Lower leg skin (tissue), 4 donors: ENCODE measurements around the gene TCOF1. TPM values are rescaled to one million over a fixed set of nuclear protein-coding genes. Genes with fewer than 3 reads are reported as not detected.

Experiments
- DNase-seq, 2 donors: peaks; one replicate each; pipeline ENCODE4 v3.0.0-alpha.2; 2019; ENCODE audit warnings: low spot score in 2 of 2
- H3K4me3 ChIP-seq: fragments of 200-600 bp; sonication (generic); 2 replicates; pipeline ENCODE4 v1.5.1; 2017; ENCODE audit warnings: mild to moderate bottlenecking, low read depth; ENCODE audit not compliant: poor library complexity, severe bottlenecking
- POLR2A ChIP-seq, 2 donors: fragments of 450-650 bp; IDR thresholded peaks; one replicate each; pipeline ENCODE4 v1.6.1; 2016 to 2017; ENCODE audit warnings: antibody characterized with exemption in 2 of 2, mild to moderate bottlenecking in 1 of 2, moderate library complexity in 1 of 2
- WGBS, 2 donors: methylation state at CpG; one replicate each; pipeline ENCODE4 v1.1.5; 2018; 5-methylcytosine and 5-hydroxymethylcytosine counted together
- intact Hi-C: fragments of 100-400 bp; cut with DNase I; formaldehyde crosslinking; loops from one replicate; pipeline ENCODE4 v1.15.0; 2023; ENCODE audit warnings: low total_unique reads
- total RNA-seq, 4 donors: library from RNA; depleted of rRNA; stranded (reverse); fragments of >200 nt; gene quantifications; one replicate each; pipeline ENCODE4 v1.1.0, GENCODE V29; 2016
- TF ChIP-seq, protein P1 (sequence below), 3 donors: fragments of 450-650 bp; IDR thresholded peaks; one replicate each; pipeline ENCODE4 v1.5.1; 2016; ENCODE audit warnings: antibody characterized with exemption in 3 of 3, mild to moderate bottlenecking in 3 of 3, moderate library complexity in 2 of 3

The TCOF1 gene
- total RNA-seq, 4 donors from 2014 or later, result 30.6 to 35.0 (median 32.2) TPM

- no peak for DNase-seq
- H3K4me3 ChIP-seq, result no peak overlapping the region
- intact Hi-C loops, result no loop called here
- WGBS, 2 donors, result 87 to 96% methylated on average over 3 of the region's 3 CpGs
- no peak for TF ChIP-seq POLR2A (IDR thresholded peaks at IDR 0.05)
- TF ChIP-seq, protein P1, sequence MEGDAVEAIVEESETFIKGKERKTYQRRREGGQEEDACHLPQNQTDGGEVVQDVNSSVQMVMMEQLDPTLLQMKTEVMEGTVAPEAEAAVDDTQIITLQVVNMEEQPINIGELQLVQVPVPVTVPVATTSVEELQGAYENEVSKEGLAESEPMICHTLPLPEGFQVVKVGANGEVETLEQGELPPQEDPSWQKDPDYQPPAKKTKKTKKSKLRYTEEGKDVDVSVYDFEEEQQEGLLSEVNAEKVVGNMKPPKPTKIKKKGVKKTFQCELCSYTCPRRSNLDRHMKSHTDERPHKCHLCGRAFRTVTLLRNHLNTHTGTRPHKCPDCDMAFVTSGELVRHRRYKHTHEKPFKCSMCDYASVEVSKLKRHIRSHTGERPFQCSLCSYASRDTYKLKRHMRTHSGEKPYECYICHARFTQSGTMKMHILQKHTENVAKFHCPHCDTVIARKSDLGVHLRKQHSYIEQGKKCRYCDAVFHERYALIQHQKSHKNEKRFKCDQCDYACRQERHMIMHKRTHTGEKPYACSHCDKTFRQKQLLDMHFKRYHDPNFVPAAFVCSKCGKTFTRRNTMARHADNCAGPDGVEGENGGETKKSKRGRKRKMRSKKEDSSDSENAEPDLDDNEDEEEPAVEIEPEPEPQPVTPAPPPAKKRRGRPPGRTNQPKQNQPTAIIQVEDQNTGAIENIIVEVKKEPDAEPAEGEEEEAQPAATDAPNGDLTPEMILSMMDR (IDR thresholded peaks at IDR 0.05), result no peak
Observed at GRCh38 chr5:150316320-150316719, 41.2 kb upstream of the TCOF1 start.

DNA sequence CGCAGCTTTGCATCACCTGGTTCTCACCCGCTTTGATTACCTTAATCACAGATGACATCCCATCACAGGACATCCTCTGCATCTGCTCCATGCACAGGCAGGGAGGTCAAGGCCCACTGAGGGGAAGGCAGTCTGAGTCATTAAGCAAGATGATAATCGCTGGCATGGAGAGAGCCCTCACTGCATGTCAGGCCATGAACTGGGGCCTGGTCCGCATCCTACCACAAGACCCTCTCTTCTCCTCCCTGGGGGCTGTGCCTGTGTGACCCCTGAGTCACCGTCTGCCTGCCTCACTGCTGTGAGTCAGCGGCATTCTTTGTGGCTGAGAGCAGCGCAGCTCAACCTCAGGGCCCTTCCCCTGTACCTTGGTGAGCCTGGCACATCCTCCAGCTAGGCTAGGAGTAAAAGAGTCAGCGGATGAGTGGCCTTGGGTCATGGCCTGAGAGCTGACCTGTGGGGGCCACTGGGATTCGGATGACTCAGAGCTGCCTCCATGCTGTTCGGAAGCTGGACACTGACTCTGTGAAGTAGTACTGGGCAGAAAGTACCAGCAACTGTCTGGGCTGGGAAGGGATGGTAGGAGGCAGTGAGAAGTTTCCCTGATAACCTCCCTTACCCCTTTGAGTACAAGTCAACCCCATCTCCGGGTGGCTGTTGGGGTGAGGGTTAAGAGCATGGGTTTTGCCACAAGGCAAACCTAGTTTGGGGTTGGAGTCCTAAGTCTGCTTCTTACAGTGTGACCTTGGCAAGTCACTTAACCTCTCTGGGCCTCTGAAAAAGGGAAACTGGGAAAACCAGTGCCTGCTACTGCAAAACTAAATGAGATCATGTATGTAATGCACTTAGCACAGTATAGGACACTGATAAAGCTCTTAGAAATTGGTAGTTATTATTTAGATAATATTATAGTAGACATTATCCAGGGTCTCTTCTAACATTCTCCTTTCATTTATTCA lies 40.2 kb upstream of the TCOF1 start:
- TF ChIP-seq POLR2A (IDR thresholded peaks at IDR 0.05), result no peak
- TF ChIP-seq, protein P1 (IDR thresholded peaks at IDR 0.05), result no peak
- intact Hi-C loops, result no loop called here
- no peak overlapping the region for H3K4me3 ChIP-seq
- 81 to 85% methylated on average over 11 of the region's 11 CpGs for WGBS, 2 donors
- no peak for DNase-seq

DNA sequence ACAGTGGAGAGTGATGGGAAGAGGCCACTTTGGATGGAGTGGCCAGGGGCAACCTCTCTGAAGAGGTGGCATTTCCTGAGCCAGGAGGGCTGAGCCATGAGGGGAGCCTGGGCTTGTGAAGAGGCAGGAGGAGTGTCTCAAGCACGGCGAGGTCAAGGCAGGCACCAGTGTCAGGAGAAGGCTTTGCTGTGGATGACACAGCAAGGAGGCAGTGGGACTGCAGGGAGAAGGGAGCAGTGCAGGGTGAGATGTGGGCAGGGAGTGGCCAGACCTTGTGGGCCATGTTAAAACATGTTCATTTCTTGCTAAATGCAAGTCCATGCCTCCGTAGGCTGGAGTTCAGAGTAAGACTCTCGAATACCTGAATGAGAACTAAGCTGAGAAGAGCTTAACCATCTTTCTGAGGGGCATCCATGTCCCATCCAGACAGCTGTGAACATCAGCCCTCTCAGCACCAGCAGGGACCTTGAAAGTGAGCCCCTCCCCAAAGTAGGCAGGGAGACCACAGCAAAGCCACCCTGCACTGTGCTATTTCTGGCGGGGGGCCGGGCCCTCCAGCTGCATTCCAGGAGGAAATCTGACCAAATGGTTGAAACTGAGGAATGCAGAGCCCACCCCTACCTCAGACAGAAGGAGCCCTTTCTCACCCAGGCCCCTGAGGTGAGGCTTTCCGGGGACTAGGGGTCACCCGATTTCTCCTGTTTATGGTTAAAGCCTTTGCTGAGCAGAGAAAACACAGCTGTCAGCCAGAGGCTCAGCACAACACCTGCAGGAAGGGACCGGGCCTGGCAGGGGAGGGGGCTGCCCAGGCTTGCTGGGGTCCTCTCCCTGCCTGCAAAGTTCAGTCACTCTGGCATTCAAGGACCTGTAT lies 38.6 kb upstream of the TCOF1 start:
- TF ChIP-seq, protein P1 (IDR thresholded peaks at IDR 0.05), result no peak
- TF ChIP-seq POLR2A (IDR thresholded peaks at IDR 0.05), result no peak
- H3K4me3 ChIP-seq, result no peak overlapping the region
- intact Hi-C loops, result no loop called here
- 67 to 68% methylated on average over 9 of the region's 9 CpGs for WGBS, 2 donors
- no peak for DNase-seq

DNA sequence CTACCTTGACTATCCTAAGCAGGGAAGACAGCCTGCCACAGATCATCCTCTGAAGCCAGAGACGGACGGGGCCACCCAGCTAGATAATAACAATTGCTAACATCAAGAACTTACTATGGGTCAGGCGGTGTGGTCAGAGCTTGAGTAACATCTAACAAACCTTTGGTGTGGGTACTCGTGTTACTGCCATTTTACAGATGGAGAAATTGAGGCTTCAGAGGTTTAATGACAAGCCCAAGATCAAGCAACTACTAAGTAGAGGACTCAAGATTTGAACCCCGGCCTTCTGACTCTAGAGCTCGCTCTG lies 38.1 kb upstream of the TCOF1 start:
- H3K4me3 ChIP-seq, result no peak overlapping the region
- TF ChIP-seq, protein P1 (IDR thresholded peaks at IDR 0.05), result no peak
- no peak for TF ChIP-seq POLR2A (IDR thresholded peaks at IDR 0.05)
- DNase-seq, result no peak
- intact Hi-C loops, result no loop called here
- 91 to 94% methylated on average over 6 of the region's 6 CpGs for WGBS, 2 donors

GRCh38 chr5:150320044-150320613 lies 37.4 kb upstream of the TCOF1 start:
- TF ChIP-seq, protein P1 (IDR thresholded peaks at IDR 0.05), result no peak
- no peak for TF ChIP-seq POLR2A (IDR thresholded peaks at IDR 0.05)
- intact Hi-C loops, result no loop called here
- WGBS, 2 donors, result 21 to 37% methylated on average over 2 of the region's 2 CpGs
- no peak overlapping the region for H3K4me3 ChIP-seq
- DNase-seq, result peak; percentile 88 to 93
